ENCODE results near the gene STAT5B. TPM values are rescaled to one million over a fixed set of nuclear protein-coding genes. Genes with fewer than 3 reads are reported as not detected.
"Not testable (repeated sequence)": the region's sequence is repeated elsewhere in the genome, so short reads cannot be mapped to it uniquely, and the experiment has no call there.

The STAT5B gene
- total RNA-seq, 1 donor from 2014 or later: 52.3 TPM

GRCh38 chr17:42270596-42270995 is 5.6 kb downstream of the STAT5B start:
- Mint-ChIP-seq H3K27me3 (ENCODE audit: low read depth) (no peaks in the 10 kb centered on the region), H3K9me3 (no peaks in the 10 kb centered on the region), H3K4me1 (peaks cover 25% of the 10 kb centered on the region), H3K4me3 (no peak overlapping the region), H3K27ac (no peak overlapping the region), H3K36me3 (peaks cover under 1% of the 10 kb centered on the region)
- no peak for DNase-seq (ENCODE audit: low spot score in 2 of 2, unreplicated experiment in 2 of 2)
- TF ChIP-seq CTCF (IDR thresholded peaks at IDR 0.05; ENCODE audit: unreplicated experiment): no peak

DNA sequence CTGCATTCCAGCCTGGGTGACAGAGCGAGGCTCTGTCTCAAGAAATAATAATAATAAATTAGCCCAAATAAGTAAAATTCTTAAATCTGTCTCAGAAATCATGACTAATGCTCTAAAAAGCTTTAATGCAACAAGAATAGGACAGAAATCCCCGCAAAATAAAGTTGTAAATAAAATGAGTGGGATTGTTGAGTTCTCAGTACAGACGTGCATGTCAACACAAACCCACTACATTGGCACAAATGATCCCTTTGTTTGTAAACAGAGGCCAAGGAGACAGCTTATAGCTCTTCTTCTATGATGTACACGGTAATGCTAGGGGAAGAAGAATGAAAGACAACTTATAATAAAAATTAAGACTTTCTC is 6.0 kb downstream of the STAT5B start:
- no peak overlapping the region for H3K4me3 Mint-ChIP-seq
- peaks cover 21% of the 10 kb centered on the region for H3K4me1 Mint-ChIP-seq
- TF ChIP-seq CTCF (IDR thresholded peaks at IDR 0.05; ENCODE audit: unreplicated experiment): no peak

DNA sequence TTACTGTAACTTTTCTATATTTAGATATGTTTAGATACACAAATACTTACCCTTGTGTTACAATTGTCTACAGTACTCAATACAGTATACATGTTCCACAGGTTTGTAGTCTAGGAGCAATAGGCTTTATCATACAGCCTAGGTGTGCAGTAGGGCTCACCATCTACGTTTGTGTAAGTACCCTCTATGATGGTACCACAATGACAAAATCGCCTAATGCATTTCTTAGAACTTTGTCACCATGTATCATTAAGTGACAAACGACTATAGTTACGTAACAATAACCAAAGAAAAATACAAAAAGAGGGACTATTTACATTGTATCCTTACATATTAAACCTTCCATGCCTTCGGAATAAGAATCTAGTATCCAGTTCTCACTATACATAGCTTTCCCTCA is 8.0 kb downstream of the STAT5B start:
- Mint-ChIP-seq H3K36me3 (peaks cover 3% of the 10 kb centered on the region), H3K4me3 (no peak overlapping the region), H3K27me3 (ENCODE audit: low read depth) (no peaks in the 10 kb centered on the region), H3K27ac (no peak overlapping the region), H3K9me3 (no peaks in the 10 kb centered on the region), H3K4me1 (peaks cover 5% of the 10 kb centered on the region)
- TF ChIP-seq CTCF (IDR thresholded peaks at IDR 0.05; ENCODE audit: unreplicated experiment): no peak
- DNase-seq (ENCODE audit: low spot score in 2 of 2, unreplicated experiment in 2 of 2): no peak

More for the DNA sequence above, 6.0 kb downstream of the STAT5B start:
- Mint-ChIP-seq H3K27me3 (ENCODE audit: low read depth) (no peaks in the 10 kb centered on the region), H3K36me3 (peaks cover 3% of the 10 kb centered on the region), H3K9me3 (no peaks in the 10 kb centered on the region), H3K27ac (no peak overlapping the region)
- no peak for DNase-seq (ENCODE audit: low spot score in 2 of 2, unreplicated experiment in 2 of 2)

DNA sequence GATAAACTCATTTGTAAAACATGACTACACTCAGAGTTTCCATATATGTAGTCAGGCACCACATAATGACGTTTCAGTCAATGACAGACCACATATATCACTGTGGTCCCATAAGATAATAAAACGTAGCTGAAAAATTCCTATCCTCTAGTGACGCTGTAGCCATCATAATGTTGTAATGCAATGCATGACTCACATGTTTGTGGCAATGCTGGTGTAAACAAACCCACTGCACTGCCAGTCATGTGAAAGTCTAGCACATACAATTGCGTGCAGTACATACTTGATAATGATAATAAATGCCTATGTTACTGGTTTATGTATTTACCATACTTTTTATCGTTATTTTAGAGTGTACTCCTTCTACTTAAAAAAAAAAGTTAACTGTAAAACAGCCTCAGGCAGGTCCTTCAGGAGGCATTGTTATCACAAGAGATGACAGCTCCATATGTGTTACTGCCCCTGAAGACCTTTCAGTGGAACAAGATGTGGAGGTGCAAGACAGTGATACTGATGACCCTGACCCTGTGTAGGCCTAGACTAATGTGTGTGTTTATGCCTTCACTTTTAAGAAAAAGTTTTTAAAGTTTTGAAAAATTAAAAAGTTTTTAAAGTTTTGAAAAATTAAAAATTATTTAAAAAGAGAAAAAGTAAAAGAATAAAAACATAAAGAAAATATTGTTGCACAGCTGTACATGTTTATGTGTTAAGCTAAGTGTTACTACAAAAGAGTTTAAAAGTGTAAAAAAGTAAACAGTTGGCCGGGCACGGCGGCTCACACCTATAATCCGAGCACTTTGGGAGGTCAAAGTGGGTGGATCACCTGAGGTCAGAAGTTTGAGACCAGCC is 9.0 kb downstream of the STAT5B start:
- TF ChIP-seq CTCF (IDR thresholded peaks at IDR 0.05; ENCODE audit: unreplicated experiment): no peak
- H3K27ac Mint-ChIP-seq: peak overlapping the region; percentile 39
- no peak overlapping the region for H3K4me3 Mint-ChIP-seq
- peaks cover 3% of the 10 kb centered on the region for H3K36me3 Mint-ChIP-seq
- H3K9me3 Mint-ChIP-seq: no peaks in the 10 kb centered on the region
- no peak for DNase-seq (ENCODE audit: low spot score in 2 of 2, unreplicated experiment in 2 of 2)
- H3K4me1 Mint-ChIP-seq: peaks cover 1% of the 10 kb centered on the region
- H3K27me3 Mint-ChIP-seq (ENCODE audit: low read depth): no peaks in the 10 kb centered on the region

DNA sequence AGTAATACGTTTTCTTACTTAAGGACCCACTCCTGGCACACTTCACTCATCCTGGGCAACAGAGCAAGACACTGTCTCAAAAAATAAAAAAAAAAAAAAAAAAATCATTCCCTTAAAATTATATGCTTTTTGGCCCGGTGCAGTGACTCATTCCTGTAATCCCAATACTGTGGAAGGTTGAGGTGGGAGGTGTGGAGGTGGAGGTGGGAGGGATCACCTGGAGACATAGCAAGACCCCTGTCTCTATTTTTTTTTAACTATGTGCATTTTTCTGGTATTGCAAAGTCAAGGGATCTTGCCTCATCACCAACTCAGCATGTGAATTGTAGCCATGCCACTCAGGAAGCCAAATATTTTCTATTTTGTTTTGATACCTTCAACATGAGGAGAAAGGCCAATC is 9.7 kb downstream of the STAT5B start:
- DNase-seq (ENCODE audit: low spot score in 2 of 2, unreplicated experiment in 2 of 2): no peak
- Mint-ChIP-seq H3K4me3 (no peak overlapping the region), H3K4me1 (peaks cover 1% of the 10 kb centered on the region), H3K9me3 (no peaks in the 10 kb centered on the region), H3K27ac (peak overlapping the region; percentile 39), H3K27me3 (ENCODE audit: low read depth) (no peaks in the 10 kb centered on the region), H3K36me3 (peaks cover 3% of the 10 kb centered on the region)
- no peak for TF ChIP-seq CTCF (IDR thresholded peaks at IDR 0.05; ENCODE audit: unreplicated experiment)

- H3K4me3 Mint-ChIP-seq; H3K4me1 Mint-ChIP-seq; H3K27ac Mint-ChIP-seq; DNase-seq (ENCODE audit: low spot score in 2 of 2, unreplicated experiment in 2 of 2); H3K27me3 Mint-ChIP-seq (ENCODE audit: low read depth); H3K36me3 Mint-ChIP-seq; H3K9me3 Mint-ChIP-seq: not testable (repeated sequence)
These were observed 11.8 kb downstream of the STAT5B start for GRCh38 chr17:42264366-42264765.
